GM12878 (cell line): Measurements from ENCODE around the gene CCDC186. TPM values are rescaled to one million over a fixed set of nuclear protein-coding genes. Genes with fewer than 3 reads are reported as not detected.

Source experiments
- ATAC-seq: fragments of 200-7000 bp; cut with Tn5 transposase; 3 replicates; pipeline ENCODE4 v1.9.1; 2020; ENCODE audit warnings: mild to moderate bottlenecking, moderate library complexity
- BruUV-seq: library from RNA; stranded (reverse); fragments of 400-500 nt; replicated peaks from 2 replicates; lab custom pipeline; 2021; lab: Mats Ljungman, UMichigan
- CTCF ChIA-PET: fragments of 300-600 bp; sonication (Branson Sonifier 250); formaldehyde crosslinking; extraction: SDS; loops from one replicate; lab custom pipeline; 2021; ENCODE audit warnings: inconsistent platforms; lab: Yijun Ruan, JAX
- POLR2A ChIA-PET: fragments of 350-600 bp; formaldehyde crosslinking; extraction: SDS; loops from one replicate; lab custom pipeline; 2021; ENCODE audit warnings: inconsistent platforms; lab: Charles Lee
- RAD21 ChIA-PET: fragments of 300-600 bp; sonication (Branson Sonifier 250); formaldehyde crosslinking; loops from one replicate; lab custom pipeline; 2023; ENCODE audit warnings: antibody characterized with exemption; ENCODE audit not compliant: unreplicated experiment; lab: Charles Lee
- SMC1A ChIA-PET: fragments of 300-600 bp; sonication (Branson Sonifier 250); formaldehyde crosslinking; loops from one replicate; lab custom pipeline; 2023; ENCODE audit not compliant: unreplicated experiment, uncharacterized antibody; lab: Charles Lee
- DNase-seq: peaks from one replicate; pipeline ENCODE4 v3.0.0-alpha.2; 2011; ENCODE audit warnings: low read depth, low spot score
- FAIRE-seq: peaks from 3 replicates; lab custom pipeline; 2011; peaks lifted over from hg19 to GRCh38; lab: Jason Lieb, UNC
- H2AFZ ChIP-seq: 2 replicates; pipeline ENCODE4 v1.6.0; 2011; ENCODE audit warnings: low read depth, low read length, control low read depth; ENCODE audit not compliant: control insufficient read depth
- H3K27ac ChIP-seq: 2 replicates; pipeline ENCODE4 v1.5.1; 2011; ENCODE audit warnings: control low read depth; ENCODE audit not compliant: control insufficient read depth, insufficient read depth
- H3K27me3 ChIP-seq, 2 experiments: replicated peaks in 1 of 2; 2 replicates each; pipeline versions ENCODE4 v1.6.0 to v1.6.1; 2011; ENCODE audit warnings: low read length in 1 of 2; ENCODE audit not compliant: control insufficient read depth in 2 of 2, insufficient read depth in 2 of 2
- H3K36me3 ChIP-seq, 2 experiments: 2 replicates each; pipeline ENCODE4 v1.5.1; 2011; ENCODE audit warnings: low read length in 1 of 2; ENCODE audit not compliant: control insufficient read depth in 2 of 2, insufficient read depth in 2 of 2
- H3K4me1 ChIP-seq: 2 replicates; pipeline ENCODE4 v1.6.1; 2011; ENCODE audit warnings: mild to moderate bottlenecking, low read length, moderate library complexity, mixed read lengths; ENCODE audit not compliant: control insufficient read depth, insufficient read depth
- H3K4me2 ChIP-seq: 2 replicates; pipeline ENCODE4 v1.6.0; 2011; ENCODE audit warnings: control low read depth; ENCODE audit not compliant: control insufficient read depth, insufficient read depth
- H3K4me3 ChIP-seq: fragments of 200-600 bp; sonication (generic); 2 replicates; pipeline ENCODE4 v1.5.1; 2016
- H3K79me2 ChIP-seq: 2 replicates; pipeline ENCODE4 v1.6.0; 2011; ENCODE audit warnings: low read length; ENCODE audit not compliant: control insufficient read depth, insufficient read depth
- H3K9ac ChIP-seq: 2 replicates; pipeline ENCODE4 v1.8.0; 2011; ENCODE audit warnings: low read length, control low read depth, mixed read lengths; ENCODE audit not compliant: control insufficient read depth, insufficient read depth
- H3K9me3 ChIP-seq: replicated peaks from 3 replicates; pipeline ENCODE4 v1.5.1; 2011; ENCODE audit warnings: mild to moderate bottlenecking, low read length; ENCODE audit not compliant: control insufficient read depth, insufficient read depth
- H4K20me1 ChIP-seq: 2 replicates; pipeline ENCODE4 v1.6.0; 2011; ENCODE audit not compliant: control insufficient read depth, insufficient read depth
- GATAD2B ChIP-seq: fragments of 450-650 bp; conservative IDR thresholded peaks from 2 replicates; pipeline ENCODE4 v1.6.1; 2017; ENCODE audit warnings: low read depth, mild to moderate bottlenecking, moderate library complexity
- JUNB ChIP-seq: IDR thresholded peaks from 2 replicates; pipeline ENCODE4 v1.6.1; 2016; ENCODE audit warnings: antibody characterized with exemption, mild to moderate bottlenecking
- KDM1A ChIP-seq: fragments of 200-600 bp; sonication (generic); IDR thresholded peaks from 2 replicates; pipeline ENCODE4 v1.6.1; 2016; ENCODE audit warnings: borderline replicate concordance
- WGBS: methylation state at CpG from one replicate; pipeline ENCODE4 v1.1.6; 2016; ENCODE audit warnings: low lambda C conversion rate; ENCODE audit not compliant: insufficient replicate concordance, insufficient coverage; ENCODE audit errors: missing lambda C conversion rate; 5-methylcytosine and 5-hydroxymethylcytosine counted together
- in situ Hi-C: fragments of 300-500 bp; cut with MboI; formaldehyde crosslinking; loops from 9 replicates; pipeline ENCODE4 v1.14.3; 2018; ENCODE audit warnings: mixed read lengths
- intact Hi-C: fragments of 100-400 bp; cut with micrococcal nuclease; formaldehyde crosslinking; loops from one replicate; pipeline ENCODE4 v1.14.2; 2022; ENCODE audit not compliant: unreplicated experiment
- polyA plus RNA-seq, 11 experiments: library from polyadenylated mRNA; depleted of rRNA in 4 of 11; unstranded in 6 of 11; stranded (reverse) in 5 of 11; fragments of >200 nt; fragmentation: Nextera tagmentation in 4 of 11; fragmentation: Illumina TruSeq in 1 of 11; extraction: Ambion mirVana in 4 of 11; extraction: Trizol in 1 of 11; gene quantifications; 1 replicate in 1 of 11; 2 replicates in 10 of 11; pipeline versions ENCODE4 v1.2.1 to v1.2.3, GENCODE V29; 2011 to 2016; ENCODE audit warnings: inconsistent platforms in 2 of 11, missing spikeins in 2 of 11, low read depth in 1 of 11
- total RNA-seq, 4 experiments: library from RNA; depleted of rRNA in 3 of 4; stranded (reverse); fragments of >200 nt in 3 of 4; fragmentation: Illumina TruSeq in 1 of 4; extraction: Trizol in 1 of 4; gene quantifications; 2 replicates each; pipeline versions ENCODE4 v1.2.1 to v1.2.3, GENCODE V29; 2013 to 2021
- TF ChIP-seq, protein P1 (sequence below): fragments of 450-650 bp; IDR thresholded peaks from 2 replicates; pipeline ENCODE4 v1.6.1; 2017; ENCODE audit warnings: low read depth, mild to moderate bottlenecking, moderate library complexity
- TF ChIP-seq, protein P2 (sequence below): fragments of 450-650 bp; IDR thresholded peaks from 2 replicates; pipeline ENCODE4 v1.6.1; 2014; ENCODE audit warnings: mild to moderate bottlenecking

Gene CCDC186
- total and polyA plus RNA-seq, 10 of the 15 experiments (the other 5 are each of a cell fraction or from before 2014, with no cell fraction given): 3.5 to 13.1 (median 7.3) TPM

DNA sequence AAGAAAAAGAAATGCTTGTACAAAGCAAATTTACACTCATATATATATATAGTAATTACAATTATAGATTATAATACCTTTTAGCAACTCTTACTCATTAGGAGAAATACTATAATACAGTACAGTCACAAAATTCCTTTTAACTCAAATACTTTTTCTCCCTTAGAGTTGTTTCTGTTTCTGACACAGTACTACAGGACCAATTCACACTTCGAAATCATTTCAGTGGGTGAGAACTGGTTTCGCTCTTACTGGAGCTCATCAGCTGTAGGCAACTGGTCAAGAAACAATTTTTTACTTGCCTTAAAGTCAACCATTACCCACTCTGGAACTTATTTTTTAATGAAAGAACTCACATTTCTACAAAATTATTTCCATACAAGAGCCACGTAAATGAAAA lies 6.0 kb downstream of the CCDC186 start:
- H3K4me1 ChIP-seq: peaks cover 8% of the 10 kb centered on the region
- H3K9me3 ChIP-seq: peaks cover 4% of the 10 kb centered on the region
- ChIA-PET RAD21 (interaction anchor here (0.7 kb wide), 1 partner anchor 43 kb away, joined by 4 read pairs; no protein-coding TSS in a partner anchor), CTCF (no interaction called here), SMC1A (interaction anchor here (0.7 to 1.4 kb wide), 2 partner anchors 12 to 338 kb away, joined by 3 to 6 read pairs; no protein-coding TSS in a partner anchor), POLR2A (interaction anchor here (0.6 to 0.7 kb wide), 7 partner anchors 9 to 975 kb away, joined by 3 to 6 read pairs (median 4); no protein-coding TSS in a partner anchor)
- H3K4me2 ChIP-seq: no peak overlapping the region
- no peaks in the 10 kb centered on the region for H3K27me3 ChIP-seq
- in situ Hi-C loops (no loop called here), intact Hi-C loops (no loop called here)
- no TSS peak for BruUV-seq
- TF ChIP-seq JUNB (peak; percentile 30; the same call in 1 of the 2 replicates), KDM1A (no peak), GATAD2B (no peak)
- TF ChIP-seq, protein P1, sequence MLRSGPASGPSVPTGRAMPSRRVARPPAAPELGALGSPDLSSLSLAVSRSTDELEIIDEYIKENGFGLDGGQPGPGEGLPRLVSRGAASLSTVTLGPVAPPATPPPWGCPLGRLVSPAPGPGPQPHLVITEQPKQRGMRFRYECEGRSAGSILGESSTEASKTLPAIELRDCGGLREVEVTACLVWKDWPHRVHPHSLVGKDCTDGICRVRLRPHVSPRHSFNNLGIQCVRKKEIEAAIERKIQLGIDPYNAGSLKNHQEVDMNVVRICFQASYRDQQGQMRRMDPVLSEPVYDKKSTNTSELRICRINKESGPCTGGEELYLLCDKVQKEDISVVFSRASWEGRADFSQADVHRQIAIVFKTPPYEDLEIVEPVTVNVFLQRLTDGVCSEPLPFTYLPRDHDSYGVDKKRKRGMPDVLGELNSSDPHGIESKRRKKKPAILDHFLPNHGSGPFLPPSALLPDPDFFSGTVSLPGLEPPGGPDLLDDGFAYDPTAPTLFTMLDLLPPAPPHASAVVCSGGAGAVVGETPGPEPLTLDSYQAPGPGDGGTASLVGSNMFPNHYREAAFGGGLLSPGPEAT: 0 out of 2 replicates have a peak, but pooled peaks have one; percentile 16
- TF ChIP-seq, protein P2, sequence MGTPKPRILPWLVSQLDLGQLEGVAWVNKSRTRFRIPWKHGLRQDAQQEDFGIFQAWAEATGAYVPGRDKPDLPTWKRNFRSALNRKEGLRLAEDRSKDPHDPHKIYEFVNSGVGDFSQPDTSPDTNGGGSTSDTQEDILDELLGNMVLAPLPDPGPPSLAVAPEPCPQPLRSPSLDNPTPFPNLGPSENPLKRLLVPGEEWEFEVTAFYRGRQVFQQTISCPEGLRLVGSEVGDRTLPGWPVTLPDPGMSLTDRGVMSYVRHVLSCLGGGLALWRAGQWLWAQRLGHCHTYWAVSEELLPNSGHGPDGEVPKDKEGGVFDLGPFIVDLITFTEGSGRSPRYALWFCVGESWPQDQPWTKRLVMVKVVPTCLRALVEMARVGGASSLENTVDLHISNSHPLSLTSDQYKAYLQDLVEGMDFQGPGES: no peak
- peaks cover 0 to 1% of the 10 kb centered on the region in 2 experiments; a peak in 2 of 4 replicates for H3K36me3 ChIP-seq
- H4K20me1 ChIP-seq: no peaks in the 10 kb centered on the region
- no peak overlapping the region for H3K27ac ChIP-seq
- FAIRE-seq (no peak), DNase-seq (no peak), ATAC-seq (no peak; the same call in 2 of the 3 replicates)
- H2AFZ ChIP-seq: no peak overlapping the region
- 46% methylated on average over 3 of the region's 3 CpGs for WGBS
- H3K4me3 ChIP-seq: no peak overlapping the region
- H3K9ac ChIP-seq: no peak overlapping the region
- peaks cover 23% of the 10 kb centered on the region for H3K79me2 ChIP-seq
